Mesodermal cell (in vitro differentiated cells): ENCODE results near the gene RAMACL.

Experiments
- H3K27ac ChIP-seq: 2 replicates; pipeline ENCODE4 v1.7.0; 2013; ENCODE audit warnings: mild to moderate bottlenecking, low read depth, low read length, moderate library complexity; ENCODE audit not compliant: severe bottlenecking
- H3K36me3 ChIP-seq: 2 replicates; pipeline ENCODE4 v1.7.1; 2013; ENCODE audit warnings: mild to moderate bottlenecking, low read length, moderate library complexity; ENCODE audit not compliant: control insufficient read depth, insufficient read depth
- H3K4me1 ChIP-seq: one replicate; pipeline ENCODE4 v1.7.1; 2013; ENCODE audit warnings: mild to moderate bottlenecking, low read length; ENCODE audit not compliant: insufficient read depth, control insufficient read depth, poor library complexity, severe bottlenecking
- H3K4me3 ChIP-seq: 2 replicates; pipeline ENCODE4 v1.7.0; 2013; ENCODE audit warnings: low read length, control low read depth, mild to moderate bottlenecking; ENCODE audit not compliant: insufficient read depth, poor library complexity, severe bottlenecking; ENCODE audit errors: extremely low read depth
- H3K9me3 ChIP-seq: 2 replicates; pipeline ENCODE4 v1.7.1; 2013; ENCODE audit warnings: mild to moderate bottlenecking, low read length, moderate library complexity; ENCODE audit not compliant: control insufficient read depth
- WGBS, 2 experiments: methylation state at CpG; one replicate each; pipeline ENCODE4 v1.1.5; 2013; ENCODE audit warnings: missing lambda C conversion rate in 2 of 2; ENCODE audit not compliant: insufficient coverage in 2 of 2; 5-methylcytosine and 5-hydroxymethylcytosine counted together

RAMACL gene

DNA sequence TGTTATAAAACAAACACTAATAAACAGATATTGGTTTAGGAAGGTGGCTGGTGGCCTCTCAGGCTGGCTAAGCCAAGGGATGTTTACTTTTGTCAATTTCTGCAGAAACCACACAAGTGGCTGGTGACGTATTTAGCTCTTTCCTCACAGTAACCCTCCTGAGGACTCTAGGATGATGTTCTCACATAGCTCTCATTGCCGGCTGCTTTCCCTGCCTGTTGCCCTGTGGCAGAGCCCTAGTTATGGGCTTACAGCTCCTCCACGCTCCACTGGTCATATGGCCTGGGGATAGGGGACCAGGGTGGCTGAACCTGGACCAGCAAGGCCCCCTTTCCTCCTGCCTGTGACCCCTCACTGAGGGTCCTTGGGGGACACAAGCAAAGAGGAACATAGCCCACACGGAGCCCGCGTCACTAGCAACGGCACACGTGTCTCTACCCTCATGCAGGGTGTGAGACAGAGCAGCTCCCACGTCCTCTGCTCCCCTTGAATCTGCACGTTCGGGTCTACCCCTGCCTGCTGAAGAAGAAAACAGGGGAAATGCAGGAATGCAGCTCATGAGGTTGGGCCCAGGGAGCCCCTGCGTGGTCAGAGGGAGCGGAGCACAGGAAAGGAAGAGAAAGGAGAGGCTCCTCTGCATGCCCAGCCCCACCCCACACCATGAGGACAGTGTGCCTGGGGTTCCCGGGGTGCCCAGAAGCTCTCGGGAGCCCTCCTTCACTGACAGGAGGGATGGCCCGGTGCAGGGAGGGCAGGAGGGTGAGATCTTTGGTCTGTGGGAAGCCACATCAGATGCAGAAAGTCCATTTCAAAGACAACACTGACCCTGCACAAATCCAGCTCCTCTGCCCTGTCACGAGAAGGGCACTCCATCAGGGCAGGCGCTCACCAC is 13.9 kb downstream of the RAMACL start:
- peaks cover 7% of the 10 kb centered on the region for H3K9me3 ChIP-seq
- no peak overlapping the region for H3K4me3 ChIP-seq
- H3K27ac ChIP-seq, result no peak overlapping the region
- peaks cover 19% of the 10 kb centered on the region for H3K4me1 ChIP-seq
- H3K36me3 ChIP-seq, result no peaks in the 10 kb centered on the region
- WGBS, 2 experiments, result 58 to 60% methylated on average over 15 to 17 of the region's 18 CpGs

DNA sequence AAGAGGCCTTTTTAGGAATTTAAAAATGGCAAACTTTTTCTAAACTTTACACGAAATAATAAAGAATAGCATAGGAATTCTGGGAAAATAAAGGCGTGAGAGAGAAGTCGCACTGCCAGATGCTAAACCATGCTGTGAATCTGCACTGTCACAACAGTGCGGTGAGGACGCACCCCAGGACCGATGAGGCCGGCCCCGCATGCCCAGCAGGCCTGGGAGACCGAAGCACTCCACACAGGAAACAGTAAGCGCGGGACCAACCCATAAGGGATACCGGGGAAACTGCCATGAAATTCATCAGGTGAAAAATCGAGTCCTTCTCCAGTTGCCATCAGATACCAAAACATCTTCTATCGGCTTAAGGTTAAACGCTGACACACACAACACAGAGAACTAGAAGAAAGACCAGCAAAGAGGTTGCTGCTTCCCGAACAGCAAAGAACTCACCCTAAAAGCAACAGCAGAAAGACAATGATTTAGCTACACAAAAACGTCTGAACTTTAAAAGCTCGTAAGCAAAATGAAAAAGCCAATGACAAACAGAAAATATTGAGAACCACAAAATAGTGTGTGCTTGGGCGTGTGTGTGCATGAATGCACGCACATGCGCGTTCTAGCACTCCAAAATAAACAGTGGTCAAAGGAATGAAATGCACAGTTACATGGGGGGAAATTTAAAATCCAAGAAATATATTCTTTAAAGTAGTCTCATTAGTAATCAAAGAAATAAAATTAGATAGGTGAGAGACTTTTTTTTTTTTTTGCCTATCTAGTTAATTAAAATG is 15.4 kb downstream of the RAMACL start:
- H3K9me3 ChIP-seq, result peaks cover 2% of the 10 kb centered on the region
- H3K36me3 ChIP-seq, result no peaks in the 10 kb centered on the region
- H3K27ac ChIP-seq, result no peak overlapping the region
- H3K4me3 ChIP-seq, result no peak overlapping the region
- 88 to 91% methylated on average over 16 of the region's 22 CpGs for WGBS, 2 experiments
- peaks cover 19% of the 10 kb centered on the region for H3K4me1 ChIP-seq

DNA sequence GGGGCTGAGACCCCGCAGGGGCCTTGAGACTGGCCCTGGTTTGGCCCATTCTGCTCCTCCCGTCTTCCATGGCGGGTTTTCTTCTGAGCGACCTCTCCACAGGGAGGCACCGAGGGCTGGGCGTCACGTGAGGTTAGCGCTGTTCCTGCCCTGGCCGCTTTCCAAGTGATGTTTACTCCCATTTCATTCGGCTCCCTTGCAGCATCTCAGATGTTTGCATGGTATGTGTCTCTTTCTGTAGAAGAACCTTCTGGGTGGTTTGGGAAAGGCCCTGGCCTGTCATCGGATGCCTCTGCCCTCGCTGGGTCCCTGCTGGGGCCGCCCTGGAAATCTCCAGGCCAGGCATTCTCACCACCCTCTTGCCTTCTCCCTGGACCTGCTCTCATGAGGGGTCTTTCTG is 17.3 kb downstream of the RAMACL start:
- H3K4me1 ChIP-seq, result peaks cover 19% of the 10 kb centered on the region
- no peaks in the 10 kb centered on the region for H3K9me3 ChIP-seq
- no peaks in the 10 kb centered on the region for H3K36me3 ChIP-seq
- 92 to 93% methylated on average over 11 of the region's 13 CpGs for WGBS, 2 experiments
- H3K4me3 ChIP-seq, result no peak overlapping the region
- H3K27ac ChIP-seq, result no peak overlapping the region

DNA sequence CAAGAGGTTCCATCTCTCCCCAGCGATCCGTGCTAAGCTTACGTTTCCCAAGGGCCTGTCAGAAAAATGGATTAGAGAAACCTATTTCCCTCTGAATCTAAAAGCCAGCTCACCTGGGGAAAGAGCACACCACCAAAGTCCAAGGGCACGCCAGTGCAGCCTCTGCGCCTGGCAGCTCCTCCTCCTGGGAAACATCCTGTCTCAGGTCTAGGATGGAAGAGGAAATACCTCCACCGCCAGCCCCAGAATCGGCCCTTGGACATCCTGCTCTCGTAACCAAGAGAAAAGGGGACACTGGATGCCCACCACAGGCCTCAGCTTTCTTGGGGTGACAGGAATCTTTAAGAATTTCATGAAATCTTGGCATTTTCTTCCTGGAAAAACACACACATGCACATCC is 18.7 kb downstream of the RAMACL start:
- H3K9me3 ChIP-seq, result no peaks in the 10 kb centered on the region
- peaks cover 14% of the 10 kb centered on the region for H3K4me1 ChIP-seq
- H3K27ac ChIP-seq, result no peak overlapping the region
- no peak overlapping the region for H3K4me3 ChIP-seq
- 91 to 92% methylated on average over 8 of the region's 8 CpGs for WGBS, 2 experiments
- H3K36me3 ChIP-seq, result no peaks in the 10 kb centered on the region

DNA sequence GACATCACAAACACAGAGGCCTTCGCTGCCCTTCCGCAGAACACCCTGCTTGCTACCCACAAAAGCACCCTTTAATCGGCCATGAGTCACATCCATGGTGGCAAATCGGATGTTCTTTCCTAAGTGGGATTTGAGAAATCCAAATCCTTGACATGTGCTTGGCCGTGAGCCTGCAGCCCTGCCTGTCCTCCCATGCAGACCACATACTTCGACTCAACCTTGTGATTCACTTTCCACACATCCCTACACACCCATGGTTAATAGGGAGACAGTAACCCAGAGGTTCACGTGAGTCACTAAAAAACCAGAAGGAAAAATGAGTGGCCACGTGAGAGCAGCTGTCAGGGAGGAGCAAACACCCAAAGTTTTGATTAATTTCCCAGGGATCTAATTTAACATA is 19.4 kb downstream of the RAMACL start:
- Histone ChIP-seq H3K4me3 (no peak overlapping the region), H3K36me3 (no peaks in the 10 kb centered on the region), H3K27ac (no peak overlapping the region), H3K4me1 (peaks cover 7% of the 10 kb centered on the region), H3K9me3 (no peaks in the 10 kb centered on the region)
- 89 to 100% methylated on average over 4 to 7 of the region's 8 CpGs for WGBS, 2 experiments

DNA sequence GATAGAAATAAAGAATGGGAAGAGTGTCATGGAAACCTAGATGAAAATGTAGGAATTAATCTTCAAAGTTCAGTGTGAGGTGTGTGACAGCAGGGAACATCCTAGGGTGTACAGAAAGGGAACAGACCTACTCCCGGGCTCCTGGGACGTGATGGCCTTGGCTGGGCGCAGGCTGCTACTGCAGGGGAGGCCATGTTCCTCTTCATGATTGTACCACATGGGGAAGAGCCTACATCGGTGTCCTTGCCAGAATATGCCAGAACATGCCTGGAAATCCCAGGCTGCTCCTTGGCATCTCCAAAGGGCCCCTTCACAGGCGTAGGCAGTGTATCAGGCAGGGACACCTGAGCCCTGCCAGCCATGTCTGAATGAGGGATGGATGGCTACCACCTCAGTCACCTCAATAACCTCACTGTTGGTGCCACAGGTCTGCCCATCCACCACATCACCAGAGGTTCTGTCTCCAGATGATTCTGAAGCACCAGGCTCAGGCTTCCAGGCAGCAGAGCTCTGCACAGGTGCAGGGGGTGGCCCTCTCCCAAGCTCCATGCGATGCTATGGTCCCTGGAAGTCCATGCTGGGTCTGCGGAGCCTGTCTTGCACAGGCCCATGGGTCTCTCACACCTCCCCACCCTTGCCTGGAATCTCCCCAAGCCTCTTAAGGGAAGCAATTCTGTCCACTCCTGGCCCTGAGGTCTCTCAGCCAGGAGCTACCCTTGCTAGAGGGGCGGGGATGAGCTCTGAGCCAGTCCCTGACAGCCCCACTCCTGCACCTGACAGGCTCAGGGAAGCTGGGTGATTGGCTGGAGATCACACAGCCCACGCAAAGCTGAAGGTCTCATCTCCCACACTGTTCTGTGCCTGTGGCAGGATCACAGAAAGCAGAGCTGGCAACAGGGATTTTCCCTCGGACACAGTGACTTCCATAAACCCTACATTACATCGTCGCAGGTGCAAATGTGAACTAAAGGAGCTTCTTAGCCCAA is 20.2 kb downstream of the RAMACL start:
- H3K9me3 ChIP-seq, result no peaks in the 10 kb centered on the region
- no peak overlapping the region for H3K27ac ChIP-seq
- no peaks in the 10 kb centered on the region for H3K36me3 ChIP-seq
- H3K4me1 ChIP-seq, result peaks cover 7% of the 10 kb centered on the region
- no peak overlapping the region for H3K4me3 ChIP-seq
- 93 to 99% methylated on average over 9 to 12 of the region's 12 CpGs for WGBS, 2 experiments

DNA sequence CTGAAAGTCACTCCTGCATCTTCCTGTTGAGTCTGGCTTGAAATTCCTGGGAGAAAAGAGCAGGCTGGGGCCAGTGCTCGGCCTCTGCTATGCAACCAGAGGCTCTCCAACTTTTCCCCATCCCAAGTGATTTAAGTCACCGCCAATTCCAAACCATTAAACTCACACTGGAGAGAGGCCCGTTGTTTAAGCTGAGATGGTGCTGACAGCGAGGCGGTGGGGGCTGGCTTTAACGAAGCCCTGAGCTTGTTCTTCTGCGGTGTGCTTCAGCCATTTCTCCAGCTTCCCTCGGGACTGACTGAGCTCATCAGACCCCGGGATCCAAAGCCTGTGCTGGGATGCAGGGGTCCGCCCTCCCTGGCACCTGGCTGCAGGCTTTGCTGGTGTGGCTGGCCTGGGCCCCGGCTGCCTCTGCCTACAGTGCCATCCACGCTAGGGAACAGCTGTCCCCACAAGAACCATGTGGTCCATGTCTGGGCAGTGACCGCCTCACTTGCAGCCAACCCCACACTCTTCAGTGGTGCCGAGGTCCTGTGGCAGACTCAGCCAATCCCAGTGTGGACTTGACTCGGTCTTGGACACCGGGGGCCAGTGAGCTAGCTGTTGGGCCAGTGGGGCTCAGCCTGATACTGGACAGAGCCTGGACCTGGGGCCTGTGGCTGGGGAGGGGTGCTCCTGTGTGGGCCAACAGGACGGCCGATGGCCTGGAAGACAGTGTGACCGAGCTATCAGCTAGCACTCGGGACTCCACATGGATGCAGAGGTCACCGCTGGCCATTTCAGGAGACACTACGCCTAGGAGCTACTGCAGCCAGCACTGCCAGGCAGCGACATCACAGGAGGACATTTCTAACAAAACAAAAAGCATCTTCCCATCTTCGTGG is 21.2 kb downstream of the RAMACL start:
- Histone ChIP-seq H3K36me3 (no peaks in the 10 kb centered on the region), H3K4me1 (peaks cover 7% of the 10 kb centered on the region), H3K9me3 (no peaks in the 10 kb centered on the region), H3K4me3 (no peak overlapping the region), H3K27ac (no peak overlapping the region)
- 84 to 88% methylated on average over 19 to 20 of the region's 24 CpGs for WGBS, 2 experiments

DNA sequence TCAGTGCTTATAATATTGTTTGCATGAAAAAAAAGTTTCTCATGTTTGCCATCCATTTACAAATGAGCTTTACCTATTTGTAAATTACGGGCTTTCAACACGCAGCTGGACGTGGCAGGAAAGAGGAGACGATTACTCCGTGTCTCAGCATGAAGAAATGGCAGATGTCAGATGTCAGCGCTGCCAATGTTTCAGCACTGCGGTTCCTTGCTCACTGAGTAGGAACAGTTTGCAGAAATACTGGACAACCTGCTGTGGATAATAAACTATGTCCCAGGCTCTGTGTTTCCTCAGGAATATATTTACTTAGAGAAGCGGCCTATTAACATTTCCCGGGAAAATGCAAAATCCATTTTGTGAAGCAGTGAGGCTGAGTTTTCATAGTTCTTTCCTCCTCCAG is 22.7 kb downstream of the RAMACL start:
- Histone ChIP-seq H3K4me3 (no peak overlapping the region), H3K36me3 (no peaks in the 10 kb centered on the region), H3K4me1 (peaks cover 7% of the 10 kb centered on the region), H3K9me3 (peaks cover 3% of the 10 kb centered on the region), H3K27ac (no peak overlapping the region)
- 90 to 92% methylated on average over 9 of the region's 9 CpGs for WGBS, 2 experiments

DNA sequence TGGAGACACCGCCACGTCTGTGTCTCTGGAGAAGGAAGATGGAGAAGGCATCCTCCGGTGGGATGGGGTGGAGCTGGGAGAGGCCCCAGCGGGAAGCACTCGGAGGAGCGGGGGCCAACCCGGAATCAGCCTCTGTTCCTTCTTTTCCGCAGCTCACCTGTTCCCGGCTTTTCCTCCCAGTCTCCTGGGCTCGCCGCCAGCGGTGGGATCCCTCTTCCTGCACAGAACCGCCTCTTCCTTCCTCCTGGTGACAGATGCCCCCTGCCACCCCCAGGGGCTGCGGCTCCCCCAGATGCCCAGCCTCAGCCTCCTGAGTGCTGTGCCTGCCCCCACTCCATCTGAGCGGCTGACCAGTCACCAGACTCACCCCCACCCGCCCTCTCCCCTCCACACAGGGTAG is 23.3 kb downstream of the RAMACL start:
- Histone ChIP-seq H3K9me3 (peaks cover 3% of the 10 kb centered on the region), H3K4me3 (no peak overlapping the region), H3K4me1 (peaks cover 6% of the 10 kb centered on the region), H3K27ac (no peak overlapping the region), H3K36me3 (no peaks in the 10 kb centered on the region)
- 92 to 96% methylated on average over 11 to 13 of the region's 16 CpGs for WGBS, 2 experiments
